HepG2 (cell line): Measurements from ENCODE around the gene ZNF281. TPM values are rescaled to one million over a fixed set of nuclear protein-coding genes. Genes with fewer than 3 reads are reported as not detected.

Experiments
- ATAC-seq: fragments of 200-7000 bp; cut with Tn5 transposase; 3 replicates; pipeline ENCODE4 v1.9.1; 2020; ENCODE audit warnings: mild to moderate bottlenecking, moderate library complexity
- BruUV-seq: library from RNA; stranded (reverse); fragments of 400-500 nt; replicated peaks from 2 replicates; lab custom pipeline; 2021; lab: Mats Ljungman, UMichigan
- CTCF ChIA-PET: fragments of 300-600 bp; formaldehyde crosslinking; extraction: SDS; loops from one replicate; lab custom pipeline; 2021; ENCODE audit warnings: low total read pairs, inconsistent platforms, low intra/inter-chr PET ratio; lab: Yijun Ruan, JAX
- POLR2A ChIA-PET: fragments of 350-600 bp; sonication (Branson Sonifier 250); formaldehyde crosslinking; loops from one replicate; lab custom pipeline; 2020; ENCODE audit warnings: antibody characterized with exemption, inconsistent platforms; lab: Yijun Ruan, JAX
- DNase-seq: peaks from one replicate; pipeline ENCODE4 v3.0.0-alpha.2; 2015; ENCODE audit warnings: low spot score
- FAIRE-seq: peaks from 3 replicates; lab custom pipeline; 2011; peaks lifted over from hg19 to GRCh38; lab: Jason Lieb, UNC
- H2AFZ ChIP-seq: one replicate; pipeline ENCODE4 v1.6.1; 2011; ENCODE audit warnings: low read length, inconsistent platforms
- H3K27ac ChIP-seq: fragments of 300-600 bp; 3 replicates; pipeline ENCODE4 v1.8.0; 2011; ENCODE audit warnings: mixed run types, mild to moderate bottlenecking, mixed read lengths, low read length, inconsistent platforms; ENCODE audit not compliant: insufficient read depth; ENCODE audit errors: extremely low read length
- H3K27me3 ChIP-seq, 2 experiments: fragments of 200-600 bp in 1 of 2; 2 replicates in 1 of 2; 3 replicates in 1 of 2; pipeline versions ENCODE4 v1.6.0 to v1.8.0; 2011; ENCODE audit warnings: low read length in 2 of 2, mild to moderate bottlenecking in 2 of 2, moderate library complexity in 2 of 2, inconsistent platforms in 1 of 2; ENCODE audit not compliant: insufficient read depth in 2 of 2, control insufficient read depth in 1 of 2
- H3K36me3 ChIP-seq, 2 experiments: fragments of 200-600 bp in 1 of 2; replicated peaks in 1 of 2; 2 replicates in 1 of 2; 3 replicates in 1 of 2; pipeline versions ENCODE4 v1.5.1 to v1.8.0; 2011; ENCODE audit warnings: low read length in 2 of 2, inconsistent platforms in 1 of 2; ENCODE audit not compliant: insufficient read depth in 2 of 2, control insufficient read depth in 1 of 2
- H3K4me1 ChIP-seq: 2 replicates; pipeline ENCODE4 v1.5.1; 2012; ENCODE audit warnings: low read length, inconsistent platforms; ENCODE audit not compliant: insufficient read depth
- H3K4me2 ChIP-seq: 2 replicates; pipeline ENCODE4 v1.6.0; 2011; ENCODE audit warnings: low read depth, low read length, inconsistent platforms
- H3K4me3 ChIP-seq, 3 experiments: fragments of 200-600 bp in 1 of 3; sonication (generic), shearing (Covaris generic) in 1 of 3; replicated peaks in 1 of 3; 2 replicates each; pipeline ENCODE4 v1.5.1; 2011 to 2016; ENCODE audit warnings: low read length in 3 of 3, inconsistent platforms in 2 of 3, low read depth in 2 of 3, mild to moderate bottlenecking in 2 of 3, control low read depth in 1 of 3, mixed read lengths in 1 of 3; ENCODE audit not compliant: insufficient read depth in 1 of 3
- H3K79me2 ChIP-seq: one replicate; pipeline ENCODE4 v1.6.1; 2011; ENCODE audit warnings: low read length, inconsistent platforms; ENCODE audit not compliant: insufficient read depth
- H3K9ac ChIP-seq: 2 replicates; pipeline ENCODE4 v1.6.0; 2011; ENCODE audit warnings: mild to moderate bottlenecking, low read depth, low read length, inconsistent platforms; ENCODE audit not compliant: insufficient read depth
- H3K9me3 ChIP-seq: 2 replicates; pipeline ENCODE4 v1.5.1; 2012; ENCODE audit warnings: mild to moderate bottlenecking, low read length
- H4K20me1 ChIP-seq: 2 replicates; pipeline ENCODE4 v1.6.0; 2011; ENCODE audit warnings: inconsistent platforms, mild to moderate bottlenecking, low read length, moderate library complexity; ENCODE audit not compliant: insufficient read depth
- FOSL2 ChIP-seq: sonication (generic); formaldehyde crosslinking; IDR thresholded peaks from 2 replicates; pipeline ENCODE4 v1.4.0; 2020; ENCODE audit warnings: missing genetic modification reagents
- HDAC6 ChIP-seq: fragments of 200-600 bp; sonication (generic); IDR thresholded peaks from 2 replicates; pipeline ENCODE4 v1.7.0; 2017; ENCODE audit warnings: mild to moderate bottlenecking, antibody characterized with exemption, low read length, low read depth
- ISX ChIP-seq: sonication (generic); formaldehyde crosslinking; conservative IDR thresholded peaks from 2 replicates; pipeline ENCODE4 v1.5.0; 2020; ENCODE audit warnings: missing genetic modification reagents
- NFE2 ChIP-seq: sonication (generic); formaldehyde crosslinking; IDR thresholded peaks from 2 replicates; pipeline ENCODE4 v1.4.0; 2020; ENCODE audit warnings: missing genetic modification reagents
- PRMT3 ChIP-seq: sonication (generic); formaldehyde crosslinking; IDR thresholded peaks from 2 replicates; pipeline ENCODE4 v1.8.1; 2022; ENCODE audit warnings: low read depth, mild to moderate bottlenecking, moderate library complexity, missing genetic modification reagents, borderline replicate concordance
- ZNF619 ChIP-seq: sonication (generic); formaldehyde crosslinking; IDR thresholded peaks from 2 replicates; pipeline ENCODE4 v1.4.0; 2020; ENCODE audit warnings: mild to moderate bottlenecking, missing genetic modification reagents
- ZNF687 ChIP-seq: sonication (generic); formaldehyde crosslinking; IDR thresholded peaks from 2 replicates; pipeline ENCODE4 v1.5.1; 2020; ENCODE audit warnings: mild to moderate bottlenecking, missing genetic modification reagents, moderate library complexity
- WGBS: methylation state at CpG from one replicate; pipeline ENCODE4 v1.1.6; 2017; ENCODE audit warnings: low lambda C conversion rate; 5-methylcytosine and 5-hydroxymethylcytosine counted together
- in situ Hi-C: cut with HindIII; loops from 2 replicates; pipeline ENCODE4 v1.10.0; 2017; ENCODE audit warnings: low pct_unique_long_range_greater_than_20kb; ENCODE audit not compliant: extremely low pct_ligation_motif_present
- intact Hi-C: fragments of 100-400 bp; cut with micrococcal nuclease; formaldehyde crosslinking; loops from one replicate; pipeline ENCODE4 v1.10.0; 2022; ENCODE audit not compliant: unreplicated experiment
- polyA plus RNA-seq, 8 experiments: library from polyadenylated mRNA; depleted of rRNA in 3 of 8; stranded (reverse) in 7 of 8; unstranded in 1 of 8; fragments of >200 nt; fragmentation: Illumina TruSeq in 4 of 8; extraction: Trizol in 4 of 8; gene quantifications; 2 replicates each; pipeline versions ENCODE4 v1.2.1 to v1.2.3, GENCODE V29; 2011 to 2016; ENCODE audit warnings: low read depth in 4 of 8, missing spikeins in 1 of 8, mixed read lengths in 1 of 8; ENCODE audit not compliant: insufficient read depth in 1 of 8
- total RNA-seq, 5 experiments: library from RNA; depleted of rRNA; stranded (reverse); fragments of >200 nt; fragmentation: Illumina TruSeq; extraction: Trizol; gene quantifications; 2 replicates each; pipeline ENCODE4 v1.2.3, GENCODE V29; 2016; ENCODE audit warnings: low read depth in 1 of 5
- TF ChIP-seq, protein P1 (sequence below), 2 experiments: fragments of 450-650 bp in 1 of 2; sonication (generic) in 1 of 2; formaldehyde crosslinking in 1 of 2; IDR thresholded peaks; 2 replicates each; pipeline versions ENCODE4 v1.6.1 to v1.8.0; 2016 to 2022; ENCODE audit warnings: antibody characterized with exemption in 1 of 2, mild to moderate bottlenecking in 1 of 2, missing genetic modification reagents in 1 of 2

The ZNF281 gene
- total and polyA plus RNA-seq, 2 of the 13 experiments (the other 11 are each of a cell fraction or from before 2014, with no cell fraction given): 7.7 to 20.6 TPM

DNA sequence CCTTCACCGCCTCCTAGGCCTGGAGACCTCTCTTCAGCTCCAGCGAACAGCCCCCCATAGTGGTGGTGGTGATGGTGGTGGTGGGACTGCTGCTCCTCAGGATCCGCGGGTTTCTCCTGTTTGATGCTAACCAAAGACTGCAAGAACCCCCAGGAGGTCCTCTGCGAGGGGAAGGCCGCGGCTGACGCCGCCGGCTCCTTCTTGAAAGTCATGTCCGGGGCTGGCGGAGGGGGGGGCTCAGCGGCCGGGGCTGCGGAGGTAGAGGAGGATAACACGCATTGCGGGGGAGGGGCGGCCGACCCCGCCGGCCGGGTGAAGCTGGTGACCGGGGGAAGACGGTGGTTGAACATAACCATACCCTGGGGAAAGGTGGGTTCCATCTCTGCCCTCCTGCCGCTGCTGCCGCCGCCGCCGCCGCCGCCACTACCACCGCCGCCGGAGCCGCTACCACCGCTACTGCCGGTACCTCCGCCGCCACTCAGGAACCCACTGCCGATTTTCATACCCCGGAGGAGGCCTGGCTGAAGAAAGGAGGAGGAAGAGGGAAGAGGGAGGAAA, 554 bp downstream of the ZNF281 start (continued):
- TF ChIP-seq HDAC6: no peak
- no peak for TF ChIP-seq NFE2
- 0 out of 2 replicates have a peak, but pooled peaks have one; percentile 47 for TF ChIP-seq PRMT3 (CRISPR knock-in tag)
- TF ChIP-seq ZNF687 (CRISPR knock-in tag): no peak
- no peak for TF ChIP-seq ZNF619 (CRISPR knock-in tag)
- no peak for TF ChIP-seq ISX (CRISPR knock-in tag)

DNA sequence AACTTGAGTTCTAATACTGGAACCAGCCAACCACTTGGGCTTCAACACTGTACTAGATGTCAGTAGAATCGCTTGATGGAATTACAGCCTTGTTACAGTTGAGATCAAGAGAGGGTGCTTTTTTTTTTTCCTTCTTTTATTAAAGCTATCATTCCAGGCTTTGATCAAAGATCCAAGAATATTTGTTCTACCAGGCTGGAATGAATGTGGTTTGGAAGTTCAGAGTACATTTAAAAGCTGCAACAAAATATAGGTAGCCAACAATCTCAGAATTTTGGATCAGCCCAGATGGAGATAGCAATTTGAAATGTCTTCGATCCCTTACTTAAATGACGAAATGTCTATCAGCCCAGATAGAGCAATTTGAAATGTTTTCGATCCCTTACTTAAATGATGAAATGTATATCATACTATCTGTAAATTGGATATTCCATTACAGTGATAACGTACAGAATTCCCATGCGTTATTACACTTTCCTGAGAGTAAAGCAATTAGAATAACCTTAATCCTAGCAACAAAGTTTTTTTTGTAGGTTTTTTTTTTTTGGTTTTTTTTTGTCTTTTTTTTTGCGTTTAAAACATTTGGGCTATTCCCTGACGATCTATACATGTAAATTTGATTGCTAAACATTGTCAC, 3.6 kb downstream of the ZNF281 start:
- H3K9me3 ChIP-seq: no peaks in the 10 kb centered on the region
- 95% methylated on average over 8 of the region's 8 CpGs for WGBS
- FAIRE-seq: no peak
- in situ Hi-C loops (no loop called here), intact Hi-C loops (loop anchor here (5.0 kb wide), 1 partner anchor 76 kb away; no protein-coding TSS in a partner anchor)
- ATAC-seq: no peak
- no peak overlapping the region for H3K27ac ChIP-seq
- peaks cover 1 to 6% of the 10 kb centered on the region in 2 experiments; a peak in 2 of 5 replicates for H3K36me3 ChIP-seq
- BruUV-seq: no TSS peak
- CTCF ChIA-PET: no interaction called here
- no peak overlapping the region for H2AFZ ChIP-seq
- peaks cover 86% of the 10 kb centered on the region for H3K4me1 ChIP-seq
- H3K4me3 ChIP-seq: peak overlapping the region in 2 of 3 experiments; percentile 36 to 44; a peak in 3 of 6 replicates
- no peak for DNase-seq
- no peak overlapping the region for H3K9ac ChIP-seq
- H3K27me3 ChIP-seq: no peaks in the 10 kb centered on the region
- POLR2A ChIA-PET: no interaction called here
- peaks cover 68% of the 10 kb centered on the region for H3K79me2 ChIP-seq
- H3K4me2 ChIP-seq: peak overlapping the region; percentile 88
- H4K20me1 ChIP-seq: no peaks in the 10 kb centered on the region; the same call in 1 of the 2 replicates
- TF ChIP-seq FOSL2 (CRISPR knock-in tag): no peak
- TF ChIP-seq, protein P1, sequence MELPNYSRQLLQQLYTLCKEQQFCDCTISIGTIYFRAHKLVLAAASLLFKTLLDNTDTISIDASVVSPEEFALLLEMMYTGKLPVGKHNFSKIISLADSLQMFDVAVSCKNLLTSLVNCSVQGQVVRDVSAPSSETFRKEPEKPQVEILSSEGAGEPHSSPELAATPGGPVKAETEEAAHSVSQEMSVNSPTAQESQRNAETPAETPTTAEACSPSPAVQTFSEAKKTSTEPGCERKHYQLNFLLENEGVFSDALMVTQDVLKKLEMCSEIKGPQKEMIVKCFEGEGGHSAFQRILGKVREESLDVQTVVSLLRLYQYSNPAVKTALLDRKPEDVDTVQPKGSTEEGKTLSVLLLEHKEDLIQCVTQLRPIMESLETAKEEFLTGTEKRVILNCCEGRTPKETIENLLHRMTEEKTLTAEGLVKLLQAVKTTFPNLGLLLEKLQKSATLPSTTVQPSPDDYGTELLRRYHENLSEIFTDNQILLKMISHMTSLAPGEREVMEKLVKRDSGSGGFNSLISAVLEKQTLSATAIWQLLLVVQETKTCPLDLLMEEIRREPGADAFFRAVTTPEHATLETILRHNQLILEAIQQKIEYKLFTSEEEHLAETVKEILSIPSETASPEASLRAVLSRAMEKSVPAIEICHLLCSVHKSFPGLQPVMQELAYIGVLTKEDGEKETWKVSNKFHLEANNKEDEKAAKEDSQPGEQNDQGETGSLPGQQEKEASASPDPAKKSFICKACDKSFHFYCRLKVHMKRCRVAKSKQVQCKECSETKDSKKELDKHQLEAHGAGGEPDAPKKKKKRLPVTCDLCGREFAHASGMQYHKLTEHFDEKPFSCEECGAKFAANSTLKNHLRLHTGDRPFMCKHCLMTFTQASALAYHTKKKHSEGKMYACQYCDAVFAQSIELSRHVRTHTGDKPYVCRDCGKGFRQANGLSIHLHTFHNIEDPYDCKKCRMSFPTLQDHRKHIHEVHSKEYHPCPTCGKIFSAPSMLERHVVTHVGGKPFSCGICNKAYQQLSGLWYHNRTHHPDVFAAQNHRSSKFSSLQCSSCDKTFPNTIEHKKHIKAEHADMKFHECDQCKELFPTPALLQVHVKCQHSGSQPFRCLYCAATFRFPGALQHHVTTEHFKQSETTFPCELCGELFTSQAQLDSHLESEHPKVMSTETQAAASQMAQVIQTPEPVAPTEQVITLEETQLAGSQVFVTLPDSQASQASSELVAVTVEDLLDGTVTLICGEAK (IDR thresholded peaks at IDR 0.05): no peak
- TF ChIP-seq, protein P1 (CRISPR knock-in tag; IDR thresholded peaks at IDR 0.05): no peak
